HepG2 (cell line): ENCODE results near the gene DIPK1A. TPM values are rescaled to one million over a fixed set of nuclear protein-coding genes. Genes with fewer than 3 reads are reported as not detected.

Source experiments
- KLF6 ChIP-seq: IDR thresholded peaks from 2 replicates; pipeline ENCODE4 v1.8.0; 2016; ENCODE audit warnings: missing biosample characterization, missing genetic modification reagents
- POLR2AphosphoS2 ChIP-seq: IDR thresholded peaks from 2 replicates; pipeline ENCODE4 v1.6.1; 2011; ENCODE audit warnings: low read depth, low read length, improper control_type of control experiment
- REPIN1 ChIP-seq: sonication (generic); formaldehyde crosslinking; IDR thresholded peaks from 2 replicates; pipeline ENCODE4 v1.8.0; 2022; ENCODE audit warnings: missing genetic modification reagents, low read depth, mild to moderate bottlenecking, borderline replicate concordance
- RORA ChIP-seq: sonication (generic); formaldehyde crosslinking; IDR thresholded peaks from 2 replicates; pipeline ENCODE4 v1.5.0; 2020; ENCODE audit warnings: mild to moderate bottlenecking, missing genetic modification reagents, moderate library complexity
- SP4 ChIP-seq: sonication (generic); formaldehyde crosslinking; IDR thresholded peaks from 2 replicates; pipeline ENCODE4 v1.8.1; 2023; ENCODE audit warnings: mild to moderate bottlenecking, missing genetic modification reagents
- TCF7L2 ChIP-seq: IDR thresholded peaks from 2 replicates; pipeline ENCODE4 v1.6.1; 2011; ENCODE audit warnings: mild to moderate bottlenecking, low read depth, low read length, moderate library complexity
- TOPORS ChIP-seq: sonication (generic); formaldehyde crosslinking; IDR thresholded peaks from 2 replicates; pipeline ENCODE4 v1.8.0; 2023; ENCODE audit warnings: mild to moderate bottlenecking, missing genetic modification reagents
- ZBTB42 ChIP-seq: sonication (generic); formaldehyde crosslinking; IDR thresholded peaks from 2 replicates; pipeline ENCODE4 v1.5.0; 2020; ENCODE audit warnings: mild to moderate bottlenecking, missing genetic modification reagents
- ZNF3 ChIP-seq: IDR thresholded peaks from 2 replicates; pipeline ENCODE4 v1.7.0; 2017; ENCODE audit warnings: inconsistent platforms
- ZNF776 ChIP-seq: sonication (generic); formaldehyde crosslinking; IDR thresholded peaks from 2 replicates; pipeline ENCODE4 v1.4.0; 2020; ENCODE audit warnings: mild to moderate bottlenecking, missing genetic modification reagents
- polyA plus RNA-seq, 8 experiments: library from polyadenylated mRNA; depleted of rRNA in 3 of 8; stranded (reverse) in 7 of 8; unstranded in 1 of 8; fragments of >200 nt; fragmentation: Illumina TruSeq in 4 of 8; extraction: Trizol in 4 of 8; gene quantifications; 2 replicates each; pipeline versions ENCODE4 v1.2.1 to v1.2.3, GENCODE V29; 2011 to 2016; ENCODE audit warnings: low read depth in 4 of 8, missing spikeins in 1 of 8, mixed read lengths in 1 of 8; ENCODE audit not compliant: insufficient read depth in 1 of 8
- total RNA-seq, 5 experiments: library from RNA; depleted of rRNA; stranded (reverse); fragments of >200 nt; fragmentation: Illumina TruSeq; extraction: Trizol; gene quantifications; 2 replicates each; pipeline ENCODE4 v1.2.3, GENCODE V29; 2016; ENCODE audit warnings: low read depth in 1 of 5
- TF ChIP-seq, protein P1 (sequence below): sonication (generic); formaldehyde crosslinking; IDR thresholded peaks from 2 replicates; pipeline ENCODE4 v1.4.0; 2020; ENCODE audit warnings: missing genetic modification reagents, borderline replicate concordance
- TF ChIP-seq, protein P2 (sequence below): fragments of 450-650 bp; IDR thresholded peaks from 2 replicates; pipeline ENCODE4 v1.6.1; 2017
- TF ChIP-seq, protein P3 (sequence below): sonication (generic); formaldehyde crosslinking; IDR thresholded peaks from 2 replicates; pipeline ENCODE4 v1.4.0; 2020; ENCODE audit warnings: mild to moderate bottlenecking, missing genetic modification reagents
- TF ChIP-seq, protein P4 (sequence below): IDR thresholded peaks from 2 replicates; pipeline ENCODE4 v1.6.1; 2016; ENCODE audit warnings: missing compliant biosample characterization, missing genetic modification reagents, borderline replicate concordance

DIPK1A gene
- total and polyA plus RNA-seq, 2 of the 13 experiments (the other 11 are each of a cell fraction or from before 2014, with no cell fraction given): 8.4 TPM

DNA sequence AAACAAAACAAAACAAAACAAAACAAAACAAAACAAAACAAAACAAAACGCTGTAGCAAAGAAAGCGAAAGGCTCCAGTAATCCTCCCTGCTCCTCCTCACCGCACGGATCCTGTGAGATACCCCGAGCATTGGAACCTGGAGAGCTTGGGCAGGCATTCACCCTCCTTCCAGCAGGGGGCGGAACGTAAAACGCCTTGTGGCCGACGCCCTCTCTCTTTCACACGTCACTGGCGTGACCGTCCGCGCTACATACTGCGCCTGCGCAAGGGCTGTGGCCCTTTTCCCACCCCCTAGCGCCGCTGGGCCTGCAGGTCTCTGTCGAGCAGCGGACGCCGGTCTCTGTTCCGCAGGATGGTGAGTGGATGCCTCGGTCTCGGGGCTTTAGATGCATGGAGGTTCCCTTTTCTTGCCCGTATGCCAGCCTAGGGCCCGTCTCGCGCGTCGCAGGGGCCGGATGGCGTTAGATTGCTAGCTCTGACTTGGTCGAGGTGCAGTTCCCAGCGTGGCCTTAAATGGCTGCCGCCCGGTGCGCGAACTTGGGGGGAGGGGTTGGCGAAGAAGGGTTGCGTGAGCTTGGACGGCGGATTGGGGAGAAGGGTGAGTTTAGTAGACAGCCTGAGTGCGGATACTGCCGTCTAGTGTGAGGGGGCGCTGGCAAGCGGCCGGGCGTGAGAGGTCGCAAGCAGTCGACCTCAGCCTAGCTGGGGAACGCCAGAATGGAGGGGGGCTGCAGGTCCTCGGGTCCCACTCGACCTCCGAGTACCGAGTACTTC is 129.3 kb downstream of the DIPK1A start, which contains the start of gene RPL5 (continued):
- TF ChIP-seq, protein P1, sequence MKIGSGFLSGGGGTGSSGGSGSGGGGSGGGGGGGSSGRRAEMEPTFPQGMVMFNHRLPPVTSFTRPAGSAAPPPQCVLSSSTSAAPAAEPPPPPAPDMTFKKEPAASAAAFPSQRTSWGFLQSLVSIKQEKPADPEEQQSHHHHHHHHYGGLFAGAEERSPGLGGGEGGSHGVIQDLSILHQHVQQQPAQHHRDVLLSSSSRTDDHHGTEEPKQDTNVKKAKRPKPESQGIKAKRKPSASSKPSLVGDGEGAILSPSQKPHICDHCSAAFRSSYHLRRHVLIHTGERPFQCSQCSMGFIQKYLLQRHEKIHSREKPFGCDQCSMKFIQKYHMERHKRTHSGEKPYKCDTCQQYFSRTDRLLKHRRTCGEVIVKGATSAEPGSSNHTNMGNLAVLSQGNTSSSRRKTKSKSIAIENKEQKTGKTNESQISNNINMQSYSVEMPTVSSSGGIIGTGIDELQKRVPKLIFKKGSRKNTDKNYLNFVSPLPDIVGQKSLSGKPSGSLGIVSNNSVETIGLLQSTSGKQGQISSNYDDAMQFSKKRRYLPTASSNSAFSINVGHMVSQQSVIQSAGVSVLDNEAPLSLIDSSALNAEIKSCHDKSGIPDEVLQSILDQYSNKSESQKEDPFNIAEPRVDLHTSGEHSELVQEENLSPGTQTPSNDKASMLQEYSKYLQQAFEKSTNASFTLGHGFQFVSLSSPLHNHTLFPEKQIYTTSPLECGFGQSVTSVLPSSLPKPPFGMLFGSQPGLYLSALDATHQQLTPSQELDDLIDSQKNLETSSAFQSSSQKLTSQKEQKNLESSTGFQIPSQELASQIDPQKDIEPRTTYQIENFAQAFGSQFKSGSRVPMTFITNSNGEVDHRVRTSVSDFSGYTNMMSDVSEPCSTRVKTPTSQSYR (CRISPR knock-in tag): peak; percentile 95
- TF ChIP-seq, protein P2, sequence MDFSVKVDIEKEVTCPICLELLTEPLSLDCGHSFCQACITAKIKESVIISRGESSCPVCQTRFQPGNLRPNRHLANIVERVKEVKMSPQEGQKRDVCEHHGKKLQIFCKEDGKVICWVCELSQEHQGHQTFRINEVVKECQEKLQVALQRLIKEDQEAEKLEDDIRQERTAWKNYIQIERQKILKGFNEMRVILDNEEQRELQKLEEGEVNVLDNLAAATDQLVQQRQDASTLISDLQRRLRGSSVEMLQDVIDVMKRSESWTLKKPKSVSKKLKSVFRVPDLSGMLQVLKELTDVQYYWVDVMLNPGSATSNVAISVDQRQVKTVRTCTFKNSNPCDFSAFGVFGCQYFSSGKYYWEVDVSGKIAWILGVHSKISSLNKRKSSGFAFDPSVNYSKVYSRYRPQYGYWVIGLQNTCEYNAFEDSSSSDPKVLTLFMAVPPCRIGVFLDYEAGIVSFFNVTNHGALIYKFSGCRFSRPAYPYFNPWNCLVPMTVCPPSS: no peak
- TF ChIP-seq REPIN1 (CRISPR knock-in tag) (peak; percentile 97), KLF6 (CRISPR knock-in tag) (peak; percentile 95), ZBTB42 (no peak), TOPORS (CRISPR knock-in tag) (peak; percentile 89), RORA (CRISPR knock-in tag) (no peak), ZNF3 (CRISPR knock-in tag) (no peak), POLR2AphosphoS2 (peak; percentile 98), TCF7L2 (no peak), ZNF776 (CRISPR knock-in tag) (peak; percentile 97), SP4 (peak; percentile 87)
- TF ChIP-seq, protein P3, sequence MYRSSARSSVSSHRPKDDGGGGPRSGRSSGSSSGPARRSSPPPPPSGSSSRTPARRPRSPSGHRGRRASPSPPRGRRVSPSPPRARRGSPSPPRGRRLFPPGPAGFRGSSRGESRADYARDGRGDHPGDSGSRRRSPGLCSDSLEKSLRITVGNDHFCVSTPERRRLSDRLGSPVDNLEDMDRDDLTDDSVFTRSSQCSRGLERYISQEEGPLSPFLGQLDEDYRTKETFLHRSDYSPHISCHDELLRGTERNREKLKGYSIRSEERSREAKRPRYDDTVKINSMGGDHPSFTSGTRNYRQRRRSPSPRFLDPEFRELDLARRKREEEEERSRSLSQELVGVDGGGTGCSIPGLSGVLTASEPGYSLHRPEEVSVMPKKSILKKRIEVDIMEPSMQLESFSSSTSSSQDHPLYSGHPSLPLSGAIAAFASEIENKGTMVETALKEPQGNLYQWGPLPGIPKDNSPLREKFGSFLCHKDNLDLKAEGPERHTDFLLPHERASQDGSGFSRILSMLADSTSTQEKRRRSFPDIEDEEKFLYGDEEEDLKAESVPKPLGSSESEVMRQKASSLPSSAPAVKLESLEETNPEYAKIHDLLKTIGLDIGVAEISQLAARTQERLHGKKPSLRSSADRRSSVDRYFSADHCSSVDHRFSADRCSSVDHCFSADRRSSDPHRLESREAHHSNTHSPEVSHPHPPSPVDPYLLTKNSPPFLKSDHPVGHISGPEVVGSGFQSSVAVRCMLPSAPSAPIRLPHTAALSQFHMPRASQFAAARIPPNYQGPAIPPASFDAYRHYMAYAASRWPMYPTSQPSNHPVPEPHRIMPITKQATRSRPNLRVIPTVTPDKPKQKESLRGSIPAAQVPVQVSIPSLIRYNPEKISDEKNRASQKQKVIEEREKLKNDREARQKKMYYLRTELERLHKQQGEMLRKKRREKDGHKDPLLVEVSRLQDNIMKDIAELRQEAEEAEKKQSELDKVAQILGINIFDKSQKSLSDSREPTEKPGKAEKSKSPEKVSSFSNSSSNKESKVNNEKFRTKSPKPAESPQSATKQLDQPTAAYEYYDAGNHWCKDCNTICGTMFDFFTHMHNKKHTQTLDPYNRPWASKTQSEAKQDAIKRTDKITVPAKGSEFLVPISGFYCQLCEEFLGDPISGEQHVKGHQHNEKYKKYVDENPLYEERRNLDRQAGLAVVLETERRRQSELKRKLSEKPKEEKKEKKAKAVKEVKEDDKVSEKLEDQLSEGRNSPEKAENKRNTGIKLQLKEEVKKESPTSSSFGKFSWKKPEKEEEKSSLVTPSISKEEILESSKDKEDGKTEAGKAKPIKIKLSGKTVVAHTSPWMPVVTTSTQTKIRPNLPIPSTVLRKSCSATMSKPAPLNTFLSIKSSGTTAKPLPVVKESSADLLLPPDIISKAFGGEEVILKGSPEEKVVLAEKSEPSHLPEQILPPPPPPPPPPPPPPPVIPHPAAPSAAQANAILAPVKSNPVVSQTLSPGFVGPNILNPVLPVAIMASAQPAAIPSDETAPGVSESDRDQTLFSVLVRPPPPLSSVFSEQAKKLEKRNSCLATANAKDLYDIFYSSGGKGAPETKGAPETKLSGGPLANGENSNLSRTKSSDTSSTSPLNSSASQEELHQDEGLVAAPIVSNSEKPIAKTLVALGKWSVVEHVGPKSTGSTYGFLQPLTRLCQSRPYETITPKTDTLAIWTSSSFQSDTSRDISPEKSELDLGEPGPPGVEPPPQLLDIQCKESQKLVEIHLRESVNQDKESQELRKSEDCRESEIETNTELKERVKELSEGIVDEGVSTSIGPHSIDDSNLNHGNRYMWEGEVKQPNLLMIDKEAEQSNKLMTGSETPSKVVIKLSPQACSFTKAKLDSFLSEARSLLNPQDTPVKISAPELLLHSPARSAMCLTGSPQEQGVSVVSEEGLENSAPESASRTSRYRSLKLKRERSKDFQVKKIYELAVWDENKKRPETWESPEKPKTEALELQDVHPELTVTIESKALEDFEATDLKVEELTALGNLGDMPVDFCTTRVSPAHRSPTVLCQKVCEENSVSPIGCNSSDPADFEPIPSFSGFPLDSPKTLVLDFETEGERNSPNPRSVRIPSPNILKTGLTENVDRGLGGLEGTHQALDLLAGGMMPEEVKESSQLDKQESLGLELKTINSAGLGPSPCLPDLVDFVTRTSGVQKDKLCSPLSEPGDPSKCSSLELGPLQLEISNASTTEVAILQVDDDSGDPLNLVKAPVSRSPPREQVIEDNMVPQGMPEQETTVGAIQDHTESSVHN (CRISPR knock-in tag): peak; percentile 77
- TF ChIP-seq, protein P4, sequence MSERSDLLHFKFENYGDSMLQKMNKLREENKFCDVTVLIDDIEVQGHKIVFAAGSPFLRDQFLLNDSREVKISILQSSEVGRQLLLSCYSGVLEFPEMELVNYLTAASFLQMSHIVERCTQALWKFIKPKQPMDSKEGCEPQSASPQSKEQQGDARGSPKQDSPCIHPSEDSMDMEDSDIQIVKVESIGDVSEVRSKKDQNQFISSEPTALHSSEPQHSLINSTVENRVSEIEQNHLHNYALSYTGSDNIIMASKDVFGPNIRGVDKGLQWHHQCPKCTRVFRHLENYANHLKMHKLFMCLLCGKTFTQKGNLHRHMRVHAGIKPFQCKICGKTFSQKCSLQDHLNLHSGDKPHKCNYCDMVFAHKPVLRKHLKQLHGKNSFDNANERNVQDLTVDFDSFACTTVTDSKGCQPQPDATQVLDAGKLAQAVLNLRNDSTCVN (CRISPR knock-in tag): peak; percentile 78
